PC-3 (cell line): ENCODE results near the gene TPM3. TPM values are rescaled to one million over a fixed set of nuclear protein-coding genes. Genes with fewer than 3 reads are reported as not detected.

ENCODE experiments used
- ATAC-seq: fragments of 200-7000 bp; cut with Tn5 transposase; 2 replicates; pipeline ENCODE4 v1.9.1; 2020; ENCODE audit warnings: mild to moderate bottlenecking, moderate library complexity
- BruUV-seq: library from RNA; stranded (reverse); fragments of 400-500 nt; replicated peaks from 2 replicates; lab custom pipeline; 2021; lab: Mats Ljungman, UMichigan
- CTCF ChIA-PET: fragments of 300-600 bp; sonication (Branson Sonifier 250); formaldehyde crosslinking; loops from one replicate; lab custom pipeline; 2022; ENCODE audit warnings: antibody characterized with exemption; lab: Charles Lee
- POLR2A ChIA-PET: fragments of 300-600 bp; sonication (Branson Sonifier 250); formaldehyde crosslinking; loops from one replicate; lab custom pipeline; 2022; ENCODE audit warnings: antibody characterized with exemption; ENCODE audit not compliant: unreplicated experiment; lab: Charles Lee
- DNase-seq: peaks from one replicate; pipeline ENCODE4 v3.0.0-alpha.2; 2015
- H2AFZ ChIP-seq: fragments of 300-600 bp; sonication (generic); 2 replicates; pipeline ENCODE4 v1.6.0; 2016; ENCODE audit warnings: antibody characterized with exemption, low read length
- H3F3A ChIP-seq: fragments of 300-600 bp; sonication (generic); one replicate; pipeline ENCODE4 v1.6.0; 2017; ENCODE audit warnings: antibody characterized with exemption, low read length, control low read depth, mild to moderate bottlenecking; ENCODE audit not compliant: unreplicated experiment
- H3K27ac ChIP-seq: fragments of 300-600 bp; sonication (generic); 2 replicates; pipeline ENCODE4 v1.5.1; 2016; ENCODE audit warnings: mild to moderate bottlenecking, low read length
- H3K27me3 ChIP-seq: fragments of 300-600 bp; sonication (generic); 2 replicates; pipeline ENCODE4 v1.6.1; 2016; ENCODE audit warnings: low read length, mixed read lengths
- H3K36me3 ChIP-seq: fragments of 300-600 bp; sonication (generic); 2 replicates; pipeline ENCODE4 v1.6.1; 2016; ENCODE audit warnings: low read depth, mixed run types, low read length, mixed read lengths
- H3K4me1 ChIP-seq: fragments of 300-600 bp; sonication (generic); 2 replicates; pipeline ENCODE4 v1.5.1; 2016; ENCODE audit warnings: low read length; ENCODE audit not compliant: insufficient read depth
- H3K4me2 ChIP-seq: fragments of 300-600 bp; sonication (generic); 2 replicates; pipeline ENCODE4 v1.6.0; 2016; ENCODE audit warnings: low read length
- H3K4me3 ChIP-seq: fragments of 300-600 bp; sonication (generic); 2 replicates; pipeline ENCODE4 v1.5.1; 2016; ENCODE audit warnings: mild to moderate bottlenecking, low read length, mixed read lengths
- H3K79me2 ChIP-seq: fragments of 300-600 bp; sonication (generic); 2 replicates; pipeline ENCODE4 v1.6.1; 2017; ENCODE audit warnings: low read length, mixed read lengths
- H3K9ac ChIP-seq: fragments of 300-600 bp; sonication (generic); 2 replicates; pipeline ENCODE4 v1.6.0; 2016; ENCODE audit warnings: mild to moderate bottlenecking, low read length
- H3K9me2 ChIP-seq: fragments of 300-600 bp; sonication (generic); replicated peaks from 2 replicates; pipeline ENCODE4 v1.6.1; 2016; ENCODE audit warnings: mixed run types, low read length, mixed read lengths
- H3K9me3 ChIP-seq: fragments of 300-600 bp; sonication (generic); 2 replicates; pipeline ENCODE4 v1.6.1; 2016; ENCODE audit warnings: low read length, mixed read lengths
- H4K20me1 ChIP-seq: fragments of 300-600 bp; sonication (generic); 2 replicates; pipeline ENCODE4 v1.6.1; 2016; ENCODE audit warnings: low read length, mixed read lengths
- EZH2 ChIP-seq: fragments of 300-600 bp; sonication (generic); IDR thresholded peaks from one replicate; pipeline ENCODE4 v1.6.1; 2017; ENCODE audit warnings: antibody characterized with exemption, mild to moderate bottlenecking, low read length; ENCODE audit not compliant: unreplicated experiment
- EZH2phosphoT487 ChIP-seq: fragments of 300-600 bp; sonication (generic); IDR thresholded peaks from 2 replicates; pipeline ENCODE4 v1.6.1; 2018; ENCODE audit warnings: mild to moderate bottlenecking, antibody characterized with exemption, low read length, borderline replicate concordance
- intact Hi-C: fragments of 100-400 bp; cut with micrococcal nuclease; formaldehyde crosslinking; loops from 2 replicates; pipeline ENCODE4 v1.9.0; 2023
- total RNA-seq: library from RNA; depleted of rRNA; stranded (reverse); fragments of >200 nt; gene quantifications from 2 replicates; pipeline ENCODE4 v1.2.3, GENCODE V29; 2014
- TF ChIP-seq, protein P1 (sequence below): fragments of 300-600 bp; sonication (generic); conservative IDR thresholded peaks from 2 replicates; pipeline ENCODE4 v1.5.1; 2017; ENCODE audit warnings: antibody characterized with exemption, low read depth, mild to moderate bottlenecking, low read length

Gene TPM3
- total RNA-seq, 1 experiment from 2014 or later: 428 TPM

DNA sequence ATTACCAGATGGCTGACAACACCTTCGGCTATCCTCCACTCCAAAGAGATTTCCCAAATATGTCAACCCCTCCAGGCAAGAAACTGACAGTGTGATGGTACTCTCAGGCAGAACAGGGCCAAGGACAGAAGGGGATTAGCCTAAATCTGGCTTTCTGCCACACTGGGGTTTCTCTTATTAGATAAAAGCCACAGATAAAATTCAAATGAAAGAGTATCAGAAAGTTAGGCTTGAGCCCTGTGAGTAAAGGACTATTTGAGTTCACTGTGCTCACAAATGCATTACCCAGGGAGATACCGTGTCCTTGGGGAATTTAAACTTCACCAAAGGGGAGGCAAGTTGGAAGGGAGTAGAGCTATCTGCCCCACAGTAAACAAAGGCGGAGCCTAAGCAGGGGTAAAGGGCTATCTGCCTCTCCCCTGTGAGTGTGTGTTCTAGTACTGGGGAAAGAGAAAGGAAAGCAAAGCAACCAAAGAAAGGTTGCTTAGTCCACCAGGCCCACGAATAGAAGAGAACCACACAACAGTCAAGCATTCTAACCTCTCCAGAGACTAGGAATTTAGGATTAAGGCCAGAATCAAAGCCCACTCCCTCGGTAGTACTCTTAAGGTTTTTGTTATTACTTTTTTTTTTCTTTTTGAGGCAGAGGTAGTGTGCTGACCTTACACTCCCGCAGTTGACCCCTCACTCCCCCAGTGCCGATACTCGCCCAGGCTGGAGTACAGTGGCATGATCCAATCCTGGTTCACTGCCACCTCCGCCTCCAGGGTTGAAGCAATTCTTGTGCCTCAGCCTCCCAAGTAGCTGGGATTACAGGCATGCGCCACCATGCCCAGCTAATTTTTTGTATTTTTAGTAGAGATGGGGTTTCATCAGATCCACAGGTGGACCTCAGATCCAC, 12.7 kb downstream of the TPM3 start:
- Histone ChIP-seq H3K9me3 (no peaks in the 10 kb centered on the region), H3F3A (no peaks in the 10 kb centered on the region), H3K27ac (no peak overlapping the region), H3K9ac (no peak overlapping the region), H3K9me2 (no peaks in the 10 kb centered on the region), H2AFZ (no peak overlapping the region), H3K4me3 (no peak overlapping the region), H4K20me1 (peaks cover 75% of the 10 kb centered on the region), H3K4me1 (peaks cover 43% of the 10 kb centered on the region), H3K27me3 (no peaks in the 10 kb centered on the region), H3K79me2 (peaks cover 86% of the 10 kb centered on the region), H3K36me3 (peaks cover 50% of the 10 kb centered on the region), H3K4me2 (peak overlapping the region; percentile 68)
- TF ChIP-seq EZH2phosphoT487 (no peak), EZH2 (no peak)
- TF ChIP-seq, protein P1, sequence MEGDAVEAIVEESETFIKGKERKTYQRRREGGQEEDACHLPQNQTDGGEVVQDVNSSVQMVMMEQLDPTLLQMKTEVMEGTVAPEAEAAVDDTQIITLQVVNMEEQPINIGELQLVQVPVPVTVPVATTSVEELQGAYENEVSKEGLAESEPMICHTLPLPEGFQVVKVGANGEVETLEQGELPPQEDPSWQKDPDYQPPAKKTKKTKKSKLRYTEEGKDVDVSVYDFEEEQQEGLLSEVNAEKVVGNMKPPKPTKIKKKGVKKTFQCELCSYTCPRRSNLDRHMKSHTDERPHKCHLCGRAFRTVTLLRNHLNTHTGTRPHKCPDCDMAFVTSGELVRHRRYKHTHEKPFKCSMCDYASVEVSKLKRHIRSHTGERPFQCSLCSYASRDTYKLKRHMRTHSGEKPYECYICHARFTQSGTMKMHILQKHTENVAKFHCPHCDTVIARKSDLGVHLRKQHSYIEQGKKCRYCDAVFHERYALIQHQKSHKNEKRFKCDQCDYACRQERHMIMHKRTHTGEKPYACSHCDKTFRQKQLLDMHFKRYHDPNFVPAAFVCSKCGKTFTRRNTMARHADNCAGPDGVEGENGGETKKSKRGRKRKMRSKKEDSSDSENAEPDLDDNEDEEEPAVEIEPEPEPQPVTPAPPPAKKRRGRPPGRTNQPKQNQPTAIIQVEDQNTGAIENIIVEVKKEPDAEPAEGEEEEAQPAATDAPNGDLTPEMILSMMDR: no peak
- DNase-seq (no peak), ATAC-seq (no peak)
- intact Hi-C loops: no loop called here
- no TSS peak for BruUV-seq
- POLR2A ChIA-PET: no interaction called here
- CTCF ChIA-PET: interaction anchor here (0.6 kb wide), 1 partner anchor 388 kb away, joined by 3 read pairs; the partner anchor contains the start of gene CHRNB2

DNA sequence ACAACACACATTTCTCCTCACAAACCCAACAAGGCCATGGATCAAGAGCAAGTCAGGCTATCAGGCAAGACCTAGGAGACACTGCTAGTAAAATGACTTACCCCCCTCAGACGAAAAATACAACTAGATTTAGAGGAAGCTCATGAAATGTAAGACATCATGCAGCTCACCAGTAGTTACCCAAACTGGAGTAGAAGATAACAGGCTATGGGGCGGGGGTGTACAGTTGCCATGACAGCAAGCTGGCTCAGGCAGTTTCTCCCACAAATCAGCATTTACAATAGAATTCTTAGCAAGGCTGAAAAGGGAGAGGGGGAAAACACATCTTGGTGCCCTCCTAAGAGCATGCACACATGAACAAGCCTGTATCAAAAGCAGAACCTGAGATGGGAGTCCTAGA, 13.9 kb downstream of the TPM3 start:
- TF ChIP-seq, protein P1: no peak
- no peak for TF ChIP-seq EZH2phosphoT487
- no peak for DNase-seq
- peaks cover 52% of the 10 kb centered on the region for H3K36me3 ChIP-seq
- H3K9me3 ChIP-seq: no peaks in the 10 kb centered on the region
- H4K20me1 ChIP-seq: peaks cover 75% of the 10 kb centered on the region
- peaks cover 37% of the 10 kb centered on the region for H3K4me1 ChIP-seq
- H3K27me3 ChIP-seq: no peaks in the 10 kb centered on the region
- H3F3A ChIP-seq: no peaks in the 10 kb centered on the region
- no peak for ATAC-seq
- no peak overlapping the region for H3K9ac ChIP-seq
- peak overlapping the region; percentile 68; the same call in 1 of the 2 replicates for H3K4me2 ChIP-seq
- H3K4me3 ChIP-seq: no peak overlapping the region
- H3K9me2 ChIP-seq: no peaks in the 10 kb centered on the region
- ChIA-PET CTCF (no interaction called here), POLR2A (interaction anchor here (0.6 kb wide), 1 partner anchor 758 kb away, joined by 4 read pairs; the partner anchor contains the start of gene PMVK)
- intact Hi-C loops: no loop called here
- BruUV-seq: no TSS peak
- H3K27ac ChIP-seq: no peak overlapping the region
- H2AFZ ChIP-seq: no peak overlapping the region
- peaks cover 88% of the 10 kb centered on the region for H3K79me2 ChIP-seq

DNA sequence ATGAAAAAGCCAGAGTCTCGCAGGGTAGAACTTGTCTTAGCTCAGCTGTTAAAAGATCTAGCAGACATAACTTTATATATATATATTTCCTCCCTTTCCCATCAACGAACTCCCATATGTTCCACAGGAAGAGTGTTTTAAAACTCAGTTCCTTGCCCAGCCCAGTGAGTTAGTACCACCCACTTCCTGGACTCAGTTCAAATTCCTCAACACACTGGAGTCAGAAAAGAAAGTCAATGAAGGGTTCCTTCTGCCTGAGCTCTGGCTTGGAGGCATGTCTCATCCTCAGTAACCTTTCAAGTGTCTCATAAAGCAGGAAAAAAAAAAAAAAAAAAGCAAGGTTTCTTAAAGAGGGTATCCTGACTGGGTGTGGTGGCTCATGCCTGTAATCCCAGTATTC, 15.6 kb downstream of the TPM3 start:
- Histone ChIP-seq H3K4me1 (peaks cover 36% of the 10 kb centered on the region), H3K4me3 (no peak overlapping the region), H3K27ac (no peak overlapping the region), H3K27me3 (no peaks in the 10 kb centered on the region), H3K9me2 (no peaks in the 10 kb centered on the region), H3K9me3 (no peaks in the 10 kb centered on the region), H2AFZ (no peak overlapping the region), H3K9ac (no peak overlapping the region), H3F3A (no peaks in the 10 kb centered on the region), H3K4me2 (no peak overlapping the region), H4K20me1 (peaks cover 67% of the 10 kb centered on the region), H3K36me3 (peaks cover 69% of the 10 kb centered on the region), H3K79me2 (peaks cover 78% of the 10 kb centered on the region)
- TF ChIP-seq, protein P1: no peak
- no peak for TF ChIP-seq EZH2phosphoT487
- TF ChIP-seq EZH2: no peak
- intact Hi-C loops: no loop called here
- DNase-seq (peak; percentile 40), ATAC-seq (0 out of 2 replicates have a peak, but pooled peaks have one; percentile 33)
- BruUV-seq: no TSS peak
- POLR2A ChIA-PET: no interaction called here
- CTCF ChIA-PET: interaction anchor here (0.6 kb wide), 1 partner anchor 549 kb away, joined by 8 read pairs; no protein-coding TSS in a partner anchor
